Stimulated activated CD8-positive, alpha-beta memory T cell treated with anti-CD3 and anti-CD28 coated beads, Interleukin-12 subunit alpha, Interleukin-12 subunit beta, amount 100 ng/mL, for 24 hours (primary cell): ENCODE results near the gene NXPH3.
"Not testable (repeated sequence)": the region's sequence is repeated elsewhere in the genome, so short reads cannot be mapped to it uniquely, and the experiment has no call there.

Experiments
- DNase-seq: peaks from one replicate; pipeline ENCODE4 v3.0.0-alpha.2; 2020; ENCODE audit errors: extremely low read depth

Gene NXPH3

GRCh38 chr17:49575679-49576087, at the start of gene NXPH3:
TSS of gene NXPH3 (plus strand) at chr17:49575871. CDS start at chr17:49576220, 349 bp downstream.
- peak; percentile 22 for DNase-seq

- DNase-seq = no peak
These were observed 47.6 kb upstream of the NXPH3 start for GRCh38 chr17:49527927-49528651.

- no peak for DNase-seq
These were observed 46.7 kb upstream of the NXPH3 start for GRCh38 chr17:49528966-49529365.

GRCh38 chr17:49530118-49530517, 45.6 kb upstream of the NXPH3 start:
- DNase-seq = no peak

GRCh38 chr17:49543860-49544259, 31.8 kb upstream of the NXPH3 start:
- no peak for DNase-seq

GRCh38 chr17:49545007-49545660, 30.5 kb upstream of the NXPH3 start:
- DNase-seq = no peak

GRCh38 chr17:49545806-49546545, 29.7 kb upstream of the NXPH3 start:
- DNase-seq = no peak

- DNase-seq = no peak
These were observed 28.8 kb upstream of the NXPH3 start for GRCh38 chr17:49546546-49547535.

- DNase-seq = no peak
These were observed 28.1 kb upstream of the NXPH3 start for GRCh38 chr17:49547566-49547965.

GRCh38 chr17:49548051-49548505, 27.6 kb upstream of the NXPH3 start:
- no peak for DNase-seq

- DNase-seq = no peak
These were observed 27.0 kb upstream of the NXPH3 start for GRCh38 chr17:49548506-49549310.

- DNase-seq = no peak
These were observed 26.4 kb upstream of the NXPH3 start for GRCh38 chr17:49549311-49549605.

- DNase-seq = no peak
These were observed 25.7 kb upstream of the NXPH3 start for GRCh38 chr17:49549691-49550678.

GRCh38 chr17:49550764-49551163, 24.9 kb upstream of the NXPH3 start:
- DNase-seq = not testable (repeated sequence)

GRCh38 chr17:49551221-49552069, 24.2 kb upstream of the NXPH3 start:
- DNase-seq = no peak

- DNase-seq = no peak
These were observed 23.5 kb upstream of the NXPH3 start for GRCh38 chr17:49552070-49552751.

- DNase-seq = no peak
These were observed 21.9 kb upstream of the NXPH3 start for GRCh38 chr17:49553676-49554335.
